ENCODE data around the gene TRIM63. TPM values are rescaled to one million over a fixed set of nuclear protein-coding genes. Genes with fewer than 3 reads are reported as not detected.
A peak's percentile ranks its signal among the peaks of the same experiment; 100 is the strongest.

TRIM63 gene
- polyA plus RNA-seq, 6 donors from 2014 or later, result not detected

GRCh38 chr1:26079960-26080814, 12.8 kb upstream of the TRIM63 start:
- no peak for DNase-seq
- Mint-ChIP-seq H3K27me3 (peaks cover 15 to 29% (median 26%) of the 10 kb centered on the region in 3 donors), H3K27ac (no peak overlapping the region), H3K9me3 (no peaks in the 10 kb centered on the region), H3K4me1 (no peaks in the 10 kb centered on the region), H3K4me3 (no peak overlapping the region), H3K36me3 (peaks cover 0 to 8% of the 10 kb centered on the region in 2 donors)
- no peak for ATAC-seq (ENCODE audit: low read depth in 2 of 2)

- ATAC-seq (ENCODE audit: low read depth in 2 of 2), result no peak
Measured at GRCh38 chr1:26079178-26079563, 11.7 kb upstream of the TRIM63 start.

GRCh38 chr1:26078286-26079177, 11.1 kb upstream of the TRIM63 start:
- no peaks in the 10 kb centered on the region for H3K36me3 Mint-ChIP-seq
- H3K27ac Mint-ChIP-seq, result peak overlapping the region in 1 of 6 donors; percentile 12
- peaks cover 6 to 15% (median 13%) of the 10 kb centered on the region in 3 donors for H3K27me3 Mint-ChIP-seq
- no peaks in the 10 kb centered on the region for H3K4me1 Mint-ChIP-seq
- no peak for ATAC-seq (ENCODE audit: low read depth in 2 of 2)
- H3K9me3 Mint-ChIP-seq, result no peaks in the 10 kb centered on the region
- H3K4me3 Mint-ChIP-seq, result no peak overlapping the region
- no peak for DNase-seq

More at GRCh38 chr1:26079178-26079563, 11.7 kb upstream of the TRIM63 start:
- Mint-ChIP-seq H3K36me3 (peaks cover 0 to 3% of the 10 kb centered on the region in 2 donors), H3K4me3 (no peak overlapping the region), H3K9me3 (no peaks in the 10 kb centered on the region), H3K27ac (no peak overlapping the region), H3K27me3 (peaks cover 8 to 19% (median 16%) of the 10 kb centered on the region in 3 donors), H3K4me1 (no peaks in the 10 kb centered on the region)
- DNase-seq, result no peak

GRCh38 chr1:26077524-26077923, 10.1 kb upstream of the TRIM63 start:
- peaks cover 6 to 24% (median 17%) of the 10 kb centered on the region in 3 donors for H3K27me3 Mint-ChIP-seq
- H3K9me3 Mint-ChIP-seq, result no peaks in the 10 kb centered on the region
- no peaks in the 10 kb centered on the region for H3K36me3 Mint-ChIP-seq
- no peak overlapping the region for H3K4me3 Mint-ChIP-seq
- H3K4me1 Mint-ChIP-seq, result no peaks in the 10 kb centered on the region
- DNase-seq (no peak), ATAC-seq (ENCODE audit: low read depth in 2 of 2) (no peak)
- H3K27ac Mint-ChIP-seq, result peak overlapping the region in 1 of 6 donors; percentile 70

- DNase-seq (no peak), ATAC-seq (ENCODE audit: low read depth in 2 of 2) (no peak)
- Mint-ChIP-seq H3K4me3 (no peak overlapping the region), H3K27ac (no peak overlapping the region), H3K9me3 (no peaks in the 10 kb centered on the region), H3K36me3 (no peaks in the 10 kb centered on the region), H3K4me1 (no peaks in the 10 kb centered on the region), H3K27me3 (peaks cover 16 to 40% (median 26%) of the 10 kb centered on the region in 3 donors)
Measured at GRCh38 chr1:26075421-26076144, 8.2 kb upstream of the TRIM63 start.

- Mint-ChIP-seq H3K4me3 (no peak overlapping the region), H3K27me3 (peaks cover 39 to 53% (median 41%) of the 10 kb centered on the region in 3 donors), H3K9me3 (no peaks in the 10 kb centered on the region), H3K4me1 (no peaks in the 10 kb centered on the region), H3K36me3 (no peaks in the 10 kb centered on the region), H3K27ac (no peak overlapping the region)
- ATAC-seq (ENCODE audit: low read depth in 2 of 2) (no peak), DNase-seq (no peak)
Measured at GRCh38 chr1:26072305-26072704, 4.9 kb upstream of the TRIM63 start.

GRCh38 chr1:26070963-26071342, 3.5 kb upstream of the TRIM63 start:
- Mint-ChIP-seq H3K4me1 (no peaks in the 10 kb centered on the region), H3K36me3 (no peaks in the 10 kb centered on the region), H3K27me3 (peaks cover 38 to 55% (median 41%) of the 10 kb centered on the region in 3 donors), H3K9me3 (no peaks in the 10 kb centered on the region), H3K27ac (no peak overlapping the region), H3K4me3 (no peak overlapping the region)
- DNase-seq (no peak), ATAC-seq (ENCODE audit: low read depth in 2 of 2) (no peak)

GRCh38 chr1:26070296-26070962, 3.0 kb upstream of the TRIM63 start:
- H3K4me1 Mint-ChIP-seq, result no peaks in the 10 kb centered on the region
- ATAC-seq (ENCODE audit: low read depth in 2 of 2) (no peak), DNase-seq (no peak)
- no peak overlapping the region for H3K4me3 Mint-ChIP-seq
- peaks cover 36 to 60% (median 41%) of the 10 kb centered on the region in 3 donors for H3K27me3 Mint-ChIP-seq
- H3K36me3 Mint-ChIP-seq, result no peaks in the 10 kb centered on the region
- H3K27ac Mint-ChIP-seq, result no peak overlapping the region
- H3K9me3 Mint-ChIP-seq, result no peaks in the 10 kb centered on the region

GRCh38 chr1:26069941-26070295, 2.5 kb upstream of the TRIM63 start:
- Mint-ChIP-seq H3K9me3 (no peaks in the 10 kb centered on the region), H3K4me1 (no peaks in the 10 kb centered on the region), H3K27ac (no peak overlapping the region), H3K4me3 (no peak overlapping the region), H3K27me3 (peaks cover 36 to 63% (median 41%) of the 10 kb centered on the region in 3 donors), H3K36me3 (no peaks in the 10 kb centered on the region)
- no peak for DNase-seq
- ATAC-seq (ENCODE audit: low read depth in 2 of 2), result no peak

GRCh38 chr1:26066857-26067256, 573 bp downstream of the TRIM63 start:
- ATAC-seq (ENCODE audit: low read depth in 2 of 2) (no peak), DNase-seq (no peak)
- H3K4me3 Mint-ChIP-seq, result no peak overlapping the region
- H3K27ac Mint-ChIP-seq, result no peak overlapping the region
- H3K4me1 Mint-ChIP-seq, result no peaks in the 10 kb centered on the region
- no peaks in the 10 kb centered on the region for H3K9me3 Mint-ChIP-seq
- H3K27me3 Mint-ChIP-seq, result peaks cover 41 to 54% (median 42%) of the 10 kb centered on the region in 3 donors
- no peaks in the 10 kb centered on the region for H3K36me3 Mint-ChIP-seq

GRCh38 chr1:26066160-26066559, 1.3 kb downstream of the TRIM63 start:
- ATAC-seq (ENCODE audit: low read depth in 2 of 2), result no peak
- Mint-ChIP-seq H3K27me3 (peaks cover 40 to 51% (median 41%) of the 10 kb centered on the region in 3 donors), H3K27ac (no peak overlapping the region), H3K4me1 (no peaks in the 10 kb centered on the region), H3K9me3 (no peaks in the 10 kb centered on the region), H3K4me3 (no peak overlapping the region), H3K36me3 (no peaks in the 10 kb centered on the region)
- no peak for DNase-seq

GRCh38 chr1:26064553-26064952, 2.9 kb downstream of the TRIM63 start:
- Mint-ChIP-seq H3K27me3 (peaks cover 29 to 57% (median 53%) of the 10 kb centered on the region in 3 donors), H3K4me3 (no peak overlapping the region), H3K27ac (no peak overlapping the region), H3K9me3 (no peaks in the 10 kb centered on the region), H3K36me3 (no peaks in the 10 kb centered on the region), H3K4me1 (no peaks in the 10 kb centered on the region)
- DNase-seq, result no peak
- ATAC-seq (ENCODE audit: low read depth in 2 of 2), result no peak

Measured in naive B cell (primary cell).